Ecto neural progenitor cell (in vitro differentiated cells): ENCODE data around the gene ZNF654.
A peak's percentile ranks its signal among the peaks of the same experiment; 100 is the strongest.
"Not testable (repeated sequence)": the region's sequence is repeated elsewhere in the genome, so short reads cannot be mapped to it uniquely, and the experiment has no call there.

Source experiments
- DNase-seq: peaks from one replicate; pipeline ENCODE4 v3.0.0-alpha.2; 2018; ENCODE audit warnings: low spot score

The ZNF654 gene

DNA sequence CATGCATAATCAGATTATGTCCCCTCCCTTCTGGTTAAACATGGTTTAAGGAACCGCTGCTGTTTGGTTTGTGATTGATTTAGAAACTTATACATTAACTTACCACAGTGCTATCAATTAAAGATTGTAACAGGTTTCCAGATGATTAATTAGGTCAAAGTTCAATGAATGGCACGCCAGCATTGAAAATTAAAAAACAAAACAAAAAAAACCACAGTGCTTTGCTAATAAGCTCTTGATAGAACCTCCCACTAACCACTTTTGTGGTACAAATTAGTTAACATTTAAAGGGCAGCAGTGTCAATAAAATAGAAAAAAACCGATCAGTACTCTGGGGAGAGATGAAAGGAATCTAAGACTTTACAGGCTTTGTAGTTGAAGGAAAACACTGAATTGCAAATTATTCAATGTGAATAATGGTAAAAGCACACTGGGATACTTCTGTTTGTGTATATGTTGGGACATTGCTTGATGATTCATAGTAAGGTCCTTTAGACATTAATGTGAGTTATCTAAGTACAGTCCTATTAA, 83.1 kb downstream of the ZNF654 start:
- DNase-seq = no peak

DNA sequence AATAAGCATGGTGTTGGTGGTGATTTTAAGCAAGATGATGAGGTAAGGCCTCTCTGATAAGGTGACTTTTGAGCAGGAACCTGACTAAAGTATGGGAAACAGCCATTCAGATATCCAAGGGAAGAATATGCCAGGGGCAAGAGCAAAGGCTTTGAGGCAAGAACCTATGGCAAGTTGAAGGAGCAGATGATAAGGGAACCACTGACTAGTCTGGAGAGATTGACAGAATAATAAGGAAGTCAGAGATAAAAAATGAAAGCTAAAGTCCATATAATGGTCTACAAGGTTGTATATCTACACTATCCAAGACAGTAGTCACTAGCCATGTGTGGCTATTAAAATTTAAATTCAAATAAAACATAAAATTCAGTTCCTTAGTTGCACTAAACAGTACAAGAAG, 88.2 kb downstream of the ZNF654 start:
- no peak for DNase-seq

DNA sequence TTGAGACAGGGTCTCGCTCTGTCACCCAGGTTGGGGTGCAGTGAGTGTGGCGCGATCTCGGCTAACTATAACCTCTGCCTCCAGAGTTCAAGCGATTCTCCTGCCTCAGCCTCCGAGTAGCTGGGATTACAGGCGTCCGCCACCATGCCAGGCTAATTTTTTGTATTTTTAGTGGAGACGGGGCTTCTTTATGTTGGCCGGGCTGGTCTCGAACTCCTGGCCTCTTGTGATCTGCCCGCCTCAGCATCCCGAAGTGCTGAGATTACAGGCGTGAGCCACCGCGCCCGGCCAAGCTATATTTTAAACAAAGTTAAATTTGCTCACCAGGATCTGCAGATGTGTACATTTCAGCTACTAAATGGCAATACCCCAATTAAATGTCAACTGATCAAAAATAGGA, 89.6 kb downstream of the ZNF654 start:
- no peak for DNase-seq

GRCh38 chr3:88149101-88149508, 90.0 kb downstream of the ZNF654 start:
- no peak for DNase-seq

- peak; percentile 89 for DNase-seq
These were observed 90.7 kb downstream of the ZNF654 start, which contains the start of gene C3orf38 for GRCh38 chr3:88149509-88150362. C3orf38 (plus strand) TSS chr3:88149959; CDS start chr3:88150053, 94 bp downstream.

GRCh38 chr3:88150371-88150770, 91.3 kb downstream of the ZNF654 start:
- DNase-seq = no peak

DNA sequence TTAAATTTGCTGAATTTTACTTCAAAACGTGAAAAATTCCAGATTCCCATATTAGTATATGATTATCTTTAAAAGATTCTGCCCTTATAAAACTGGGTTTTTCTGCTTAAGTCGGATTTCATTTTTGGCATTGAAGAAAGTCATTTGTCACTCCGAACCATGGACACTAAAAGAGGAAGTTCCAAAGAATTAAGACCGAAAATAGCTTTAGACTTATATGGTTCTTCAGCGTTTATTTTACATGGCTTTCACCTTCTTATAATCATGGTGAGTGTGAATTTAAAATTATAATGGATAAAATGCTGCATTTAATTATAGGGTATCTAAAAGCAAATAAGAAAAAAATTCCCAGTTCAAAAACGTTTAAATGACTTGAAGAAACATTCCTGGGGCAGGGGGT, 91.8 kb downstream of the ZNF654 start:
- DNase-seq = no peak

DNA sequence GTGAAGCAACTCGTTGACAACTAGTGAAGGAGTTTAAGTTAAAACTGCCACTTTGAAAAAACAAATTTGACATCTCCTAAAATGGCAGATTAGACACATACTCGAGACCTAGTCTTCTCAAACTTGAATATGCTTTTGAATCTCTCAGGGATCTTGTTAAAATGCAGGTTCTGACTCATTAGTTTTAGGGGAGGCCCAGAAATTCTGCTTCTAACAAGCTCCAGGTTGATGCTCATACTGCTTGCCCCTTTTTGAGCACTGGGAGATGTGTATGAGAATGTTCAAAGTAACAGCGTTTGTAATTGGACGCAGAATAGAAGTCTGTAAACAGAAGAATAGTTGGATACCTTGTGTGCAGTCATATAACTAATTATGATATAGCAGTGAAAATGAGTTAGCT, 92.3 kb downstream of the ZNF654 start:
- DNase-seq = no peak

- DNase-seq = no peak
These were observed 93.8 kb downstream of the ZNF654 start for GRCh38 chr3:88152841-88153240.

DNA sequence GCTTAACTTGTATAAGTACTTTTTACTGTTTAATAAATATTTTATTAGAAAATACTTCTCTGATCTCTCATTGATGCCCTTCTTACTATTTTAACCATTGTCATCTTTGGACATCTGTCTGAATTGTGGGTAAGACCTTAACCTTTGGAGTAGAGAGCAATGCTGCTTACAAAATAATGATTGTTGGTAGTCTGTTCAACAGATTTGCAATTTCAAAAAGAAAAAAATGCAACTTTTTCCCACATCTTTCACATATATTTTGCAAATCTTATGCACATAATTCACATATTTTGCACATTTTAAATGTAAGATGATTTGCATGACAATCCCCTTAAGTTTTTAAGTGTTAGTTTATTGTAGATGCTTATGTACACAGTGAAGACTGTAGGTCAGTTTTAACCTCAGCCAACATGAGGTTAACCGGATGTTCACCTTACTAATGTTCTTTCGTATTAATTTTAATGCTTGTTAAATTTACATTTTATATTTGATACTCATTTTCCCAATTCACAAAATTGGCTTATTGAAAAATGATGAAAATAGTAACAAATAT, 107.4 kb downstream of the ZNF654 start:
- no peak for DNase-seq

GRCh38 chr3:88167173-88167572, 108.1 kb downstream of the ZNF654 start:
- DNase-seq = no peak

DNA sequence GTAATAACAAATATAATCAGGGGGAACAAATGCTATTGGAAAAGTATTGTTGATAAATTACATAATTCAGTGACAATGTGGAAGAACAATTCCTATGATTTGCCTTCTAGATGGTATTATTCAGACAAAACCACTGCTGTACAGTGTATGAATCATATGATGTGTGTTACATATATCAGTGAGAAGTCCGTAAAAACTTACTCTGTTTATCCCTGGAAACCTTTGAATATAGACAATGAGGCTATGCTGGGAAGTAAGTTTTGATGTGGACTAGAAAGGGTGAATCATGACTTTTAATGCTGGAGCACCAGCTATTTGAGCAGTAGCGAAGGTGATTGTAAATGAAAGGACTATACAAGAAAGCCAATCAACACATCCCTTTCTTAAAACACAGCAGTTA, 108.6 kb downstream of the ZNF654 start:
- no peak for DNase-seq

- DNase-seq = no peak
These were observed 109.1 kb downstream of the ZNF654 start for GRCh38 chr3:88168171-88168570.

DNA sequence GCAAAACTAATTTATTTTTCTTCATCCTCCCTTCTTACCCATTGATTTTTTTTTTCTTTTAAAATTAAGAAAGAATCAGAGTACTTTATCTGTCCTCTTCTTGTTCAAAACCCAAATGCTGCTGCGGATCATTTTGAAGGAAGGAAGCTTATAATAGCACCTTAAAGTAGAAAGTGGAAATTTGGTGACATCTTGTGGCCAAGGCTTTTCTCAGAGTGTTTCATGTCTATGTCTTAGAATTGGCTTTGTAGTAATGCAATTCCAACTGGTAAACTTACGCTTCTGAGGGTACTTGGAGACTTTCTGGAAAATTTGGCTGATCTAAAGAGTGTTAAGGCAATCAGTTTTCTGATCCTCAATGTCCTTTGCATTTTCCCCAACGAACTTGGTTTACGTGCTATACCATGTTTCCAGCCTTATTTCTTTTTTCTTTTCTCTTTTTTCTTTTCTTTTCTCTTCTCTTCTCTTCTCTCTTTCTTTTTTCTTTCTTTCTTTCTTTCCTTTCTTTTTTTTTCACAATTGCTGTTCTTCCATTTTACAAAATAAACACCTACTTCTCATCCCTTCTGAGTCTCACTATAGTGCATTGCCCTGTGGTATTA, 121.4 kb downstream of the ZNF654 start:
- no peak for DNase-seq

DNA sequence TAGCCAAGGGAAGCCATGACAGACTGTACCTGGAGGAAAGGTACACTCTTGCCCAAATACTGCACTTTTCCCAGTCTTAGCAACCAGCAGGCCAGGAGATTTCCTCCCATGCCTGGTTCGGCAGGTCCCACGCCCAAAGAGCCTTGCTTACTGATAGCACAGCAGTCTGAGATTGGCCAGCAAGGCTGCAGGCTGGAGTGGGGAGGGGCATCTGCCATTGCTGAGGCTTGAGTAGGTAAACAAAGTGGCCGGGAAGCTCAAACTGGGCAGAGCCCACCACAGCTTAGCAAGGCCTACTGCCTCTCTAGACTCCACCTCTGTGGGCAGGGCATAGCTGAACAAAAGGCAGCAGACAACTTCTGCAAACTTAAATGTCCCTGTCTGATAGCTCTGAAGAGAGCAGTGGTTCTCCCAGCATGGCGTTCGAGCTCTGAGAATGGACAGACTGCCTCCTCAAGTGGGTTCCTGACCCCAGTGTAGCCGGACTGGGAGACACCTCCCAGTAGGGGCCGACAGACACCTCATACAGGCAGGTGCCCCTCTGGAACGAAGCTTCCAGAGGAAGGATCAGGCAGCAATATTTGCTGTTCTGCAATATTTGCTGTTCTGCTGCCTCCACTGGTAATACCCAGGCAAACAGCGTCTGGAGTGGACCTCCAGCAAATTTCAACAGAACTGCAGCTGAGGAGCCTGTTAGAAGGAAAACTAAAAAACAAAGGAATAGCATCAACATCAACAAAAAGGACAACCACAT, 123.3 kb downstream of the ZNF654 start:
- DNase-seq = not testable (repeated sequence)

GRCh38 chr3:88188436-88188835, 129.4 kb downstream of the ZNF654 start:
- no peak for DNase-seq

- no peak for DNase-seq
These were observed 130.3 kb downstream of the ZNF654 start for GRCh38 chr3:88189361-88189810.

DNA sequence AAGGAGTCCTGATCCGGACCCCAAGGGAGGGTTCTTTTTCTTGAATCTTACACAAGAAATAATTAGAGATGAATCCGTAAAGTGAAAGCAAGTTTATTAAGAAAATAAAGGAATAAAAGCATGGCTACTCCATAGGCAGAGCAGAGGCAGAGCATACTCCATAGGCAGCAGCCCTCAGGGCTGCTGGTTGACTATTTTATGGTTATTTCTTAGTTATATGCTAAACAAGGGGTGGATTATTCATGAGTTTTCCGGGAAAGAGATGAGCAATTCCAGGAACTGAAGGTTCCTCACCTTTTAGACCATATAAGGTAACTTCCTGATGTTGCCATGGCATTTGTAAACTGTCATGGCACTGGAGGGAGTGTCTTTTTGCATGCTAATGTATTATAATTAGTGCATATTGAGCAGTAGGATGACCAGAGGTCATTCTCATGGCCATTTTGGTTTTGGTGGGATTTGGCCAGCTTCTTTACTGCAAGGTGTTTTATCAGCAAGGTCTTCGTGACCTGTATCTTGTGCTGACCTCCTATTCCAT, 132.9 kb downstream of the ZNF654 start:
- no peak for DNase-seq

DNA sequence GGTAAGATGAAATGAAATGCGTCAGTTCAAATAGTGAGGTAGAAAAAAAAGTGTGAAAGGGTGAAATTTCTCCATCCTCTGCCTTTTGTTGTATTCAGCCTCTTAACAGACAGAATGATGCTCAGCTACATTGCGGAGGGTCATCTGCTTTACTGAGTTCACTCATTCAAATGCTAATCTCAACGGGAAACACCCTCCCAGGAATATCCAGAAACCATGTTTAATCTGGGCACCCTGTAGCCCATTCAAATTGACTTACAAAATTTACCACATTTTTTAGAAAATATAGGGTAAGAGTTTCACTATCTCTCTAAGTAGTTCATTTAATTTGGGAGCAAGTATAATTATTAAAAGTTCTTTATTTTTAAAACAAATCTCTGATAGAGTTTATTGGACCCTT, 133.6 kb downstream of the ZNF654 start:
- no peak for DNase-seq
